ENCODE data around the gene PPP3R1. TPM values are rescaled to one million over a fixed set of nuclear protein-coding genes. Genes with fewer than 3 reads are reported as not detected.

Gene PPP3R1
- total and polyA plus RNA-seq, 4 donors, result 2.4 to 42.5 (median 18.3) TPM

DNA sequence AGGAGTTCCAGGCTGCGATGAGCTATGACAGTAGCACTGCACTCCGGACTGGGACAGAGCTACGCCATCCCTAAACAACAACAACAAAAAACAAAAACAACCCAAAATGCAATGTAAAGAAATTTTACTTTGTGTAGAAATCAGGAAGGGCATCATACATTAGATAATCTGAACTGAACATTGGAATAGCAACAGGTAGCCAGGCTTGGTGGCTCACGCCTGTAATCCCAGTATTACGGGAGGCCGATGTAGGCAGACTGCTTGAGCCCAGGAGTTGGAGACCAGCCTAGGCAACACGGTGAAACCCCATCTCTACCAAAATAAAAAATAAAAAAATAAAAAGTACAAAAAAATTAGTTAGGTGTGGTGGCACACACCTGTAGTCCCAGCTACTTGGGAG is 96.7 kb downstream of the PPP3R1 start (continued):
- TF ChIP-seq, protein P1, sequence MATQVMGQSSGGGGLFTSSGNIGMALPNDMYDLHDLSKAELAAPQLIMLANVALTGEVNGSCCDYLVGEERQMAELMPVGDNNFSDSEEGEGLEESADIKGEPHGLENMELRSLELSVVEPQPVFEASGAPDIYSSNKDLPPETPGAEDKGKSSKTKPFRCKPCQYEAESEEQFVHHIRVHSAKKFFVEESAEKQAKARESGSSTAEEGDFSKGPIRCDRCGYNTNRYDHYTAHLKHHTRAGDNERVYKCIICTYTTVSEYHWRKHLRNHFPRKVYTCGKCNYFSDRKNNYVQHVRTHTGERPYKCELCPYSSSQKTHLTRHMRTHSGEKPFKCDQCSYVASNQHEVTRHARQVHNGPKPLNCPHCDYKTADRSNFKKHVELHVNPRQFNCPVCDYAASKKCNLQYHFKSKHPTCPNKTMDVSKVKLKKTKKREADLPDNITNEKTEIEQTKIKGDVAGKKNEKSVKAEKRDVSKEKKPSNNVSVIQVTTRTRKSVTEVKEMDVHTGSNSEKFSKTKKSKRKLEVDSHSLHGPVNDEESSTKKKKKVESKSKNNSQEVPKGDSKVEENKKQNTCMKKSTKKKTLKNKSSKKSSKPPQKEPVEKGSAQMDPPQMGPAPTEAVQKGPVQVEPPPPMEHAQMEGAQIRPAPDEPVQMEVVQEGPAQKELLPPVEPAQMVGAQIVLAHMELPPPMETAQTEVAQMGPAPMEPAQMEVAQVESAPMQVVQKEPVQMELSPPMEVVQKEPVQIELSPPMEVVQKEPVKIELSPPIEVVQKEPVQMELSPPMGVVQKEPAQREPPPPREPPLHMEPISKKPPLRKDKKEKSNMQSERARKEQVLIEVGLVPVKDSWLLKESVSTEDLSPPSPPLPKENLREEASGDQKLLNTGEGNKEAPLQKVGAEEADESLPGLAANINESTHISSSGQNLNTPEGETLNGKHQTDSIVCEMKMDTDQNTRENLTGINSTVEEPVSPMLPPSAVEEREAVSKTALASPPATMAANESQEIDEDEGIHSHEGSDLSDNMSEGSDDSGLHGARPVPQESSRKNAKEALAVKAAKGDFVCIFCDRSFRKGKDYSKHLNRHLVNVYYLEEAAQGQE (IDR thresholded peaks at IDR 0.05), result no peak
- TF ChIP-seq RAD21 (IDR thresholded peaks at IDR 0.05), result no peak
- no peak for TF ChIP-seq EGR1 (IDR thresholded peaks at IDR 0.05; ENCODE audit: low read depth in 2 of 2)
- no peak for TF ChIP-seq SP1 (IDR thresholded peaks at IDR 0.05)

DNA sequence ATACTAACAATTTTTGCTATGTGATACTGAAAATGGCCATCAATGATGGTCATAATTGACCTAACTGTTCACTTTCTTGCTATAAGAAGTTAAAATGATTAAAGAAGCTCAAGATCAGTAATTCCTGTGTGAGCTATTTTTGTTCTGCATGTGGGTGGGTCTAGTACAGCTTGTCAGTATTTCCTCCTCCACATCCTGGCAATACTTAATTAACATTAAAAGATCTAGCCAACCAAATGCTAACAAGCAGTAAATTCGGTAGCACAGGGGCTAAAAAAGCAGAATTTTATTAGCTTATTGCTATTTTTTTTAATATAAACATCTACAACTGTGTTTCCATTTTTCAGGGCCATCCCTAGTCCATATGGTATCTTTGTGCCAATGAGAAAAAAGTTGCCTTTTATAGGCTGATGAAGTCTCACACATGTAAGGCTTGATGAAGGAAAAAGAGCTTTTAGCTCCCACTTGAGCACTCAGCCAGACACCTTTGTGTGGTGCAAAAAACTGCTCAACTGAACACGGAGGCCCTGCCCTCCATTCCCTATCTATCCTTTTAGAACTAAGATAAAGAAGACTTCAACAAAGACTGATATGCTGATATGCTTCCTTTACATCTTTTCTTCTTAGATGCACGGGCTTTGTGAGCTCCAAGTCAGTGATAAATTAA is 99.5 kb downstream of the PPP3R1 start:
- no peak for DNase-seq (ENCODE audit: low spot score)
- Histone ChIP-seq H3K27me3 (ENCODE audit: control insufficient read depth in 4 of 4, insufficient read depth in 4 of 4, low read length in 3 of 4) (no peaks in the 10 kb centered on the region), H3K27ac (ENCODE audit: low read depth in 1 of 2, low read length in 2 of 2) (no peak overlapping the region), H3K9ac (ENCODE audit: low read depth in 1 of 2, low read length in 2 of 2) (no peak overlapping the region), H3K4me1 (ENCODE audit: control insufficient read depth in 4 of 4, insufficient read depth in 4 of 4, low read length in 3 of 4) (peaks cover 4 to 15% (median 12%) of the 10 kb centered on the region in 4 donors), H3K4me3 (ENCODE audit: low read depth in 1 of 3, low read length in 3 of 3) (no peak overlapping the region), H3K36me3 (ENCODE audit: control insufficient read depth in 4 of 4, insufficient read depth in 3 of 4, low read depth in 1 of 4, low read length in 3 of 4) (peaks cover 0 to under 1% (median 0%) of the 10 kb centered on the region in 4 donors), H3K9me3 (ENCODE audit: control insufficient read depth in 4 of 4, low read length in 3 of 4) (no peaks in the 10 kb centered on the region)
- 69% methylated on average over 3 of the region's 3 CpGs for WGBS
- TF ChIP-seq, protein P2, sequence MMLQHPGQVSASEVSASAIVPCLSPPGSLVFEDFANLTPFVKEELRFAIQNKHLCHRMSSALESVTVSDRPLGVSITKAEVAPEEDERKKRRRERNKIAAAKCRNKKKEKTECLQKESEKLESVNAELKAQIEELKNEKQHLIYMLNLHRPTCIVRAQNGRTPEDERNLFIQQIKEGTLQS (IDR thresholded peaks at IDR 0.05), result no peak
- TF ChIP-seq JUND (IDR thresholded peaks at IDR 0.05) (no peak), RAD21 (IDR thresholded peaks at IDR 0.05) (no peak), GABPA (IDR thresholded peaks at IDR 0.05 in 1 of 2, conservative IDR thresholded peaks at IDR 0.05 in 1 of 2) (no peak), HNF4A (conservative IDR thresholded peaks at IDR 0.05) (no peak), TAF1 (conservative IDR thresholded peaks at IDR 0.05) (no peak)
- TF ChIP-seq, protein P1 (IDR thresholded peaks at IDR 0.05), result no peak

DNA sequence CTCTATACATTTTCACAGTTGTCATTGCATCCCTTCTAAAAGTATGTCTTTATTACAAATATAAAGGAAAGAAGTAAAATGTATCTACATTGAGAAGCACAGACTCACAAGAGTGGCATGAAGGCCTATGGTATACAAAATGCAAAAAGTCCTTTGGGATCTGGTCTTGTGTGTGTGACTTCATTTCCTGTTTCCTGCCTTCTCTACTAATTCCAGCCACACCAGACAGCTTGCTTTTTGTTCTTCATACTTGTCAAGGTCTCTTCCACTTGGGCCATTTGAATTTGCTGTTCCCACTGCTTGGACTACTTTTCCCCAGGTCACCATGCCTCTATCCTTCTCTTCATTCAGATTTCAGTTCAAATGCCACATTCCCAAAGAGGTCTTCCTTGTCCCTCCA is 101.3 kb downstream of the PPP3R1 start:
- H3K9ac ChIP-seq (ENCODE audit: low read depth in 1 of 2, low read length in 2 of 2), result no peak overlapping the region
- no peak overlapping the region for H3K27ac ChIP-seq (ENCODE audit: low read depth in 1 of 2, low read length in 2 of 2)
- peaks cover 2 to 6% (median 4%) of the 10 kb centered on the region in 4 donors for H3K4me1 ChIP-seq (ENCODE audit: control insufficient read depth in 4 of 4, insufficient read depth in 4 of 4, low read length in 3 of 4)
- no peaks in the 10 kb centered on the region for H3K9me3 ChIP-seq (ENCODE audit: control insufficient read depth in 4 of 4, low read length in 3 of 4)
- no peaks in the 10 kb centered on the region for H3K27me3 ChIP-seq (ENCODE audit: control insufficient read depth in 4 of 4, insufficient read depth in 4 of 4, low read length in 3 of 4)
- H3K4me3 ChIP-seq (ENCODE audit: low read depth in 1 of 3, low read length in 3 of 3), result no peak overlapping the region
- no peaks in the 10 kb centered on the region for H3K36me3 ChIP-seq (ENCODE audit: control insufficient read depth in 4 of 4, insufficient read depth in 3 of 4, low read depth in 1 of 4, low read length in 3 of 4)
- no peak for DNase-seq (ENCODE audit: low spot score)
- TF ChIP-seq NR2F2 (IDR thresholded peaks at IDR 0.05) (no peak), HNF4A (conservative IDR thresholded peaks at IDR 0.05) (no peak), EGR1 (IDR thresholded peaks at IDR 0.05; ENCODE audit: low read depth in 2 of 2) (no peak), SP1 (IDR thresholded peaks at IDR 0.05) (no peak), GABPA (IDR thresholded peaks at IDR 0.05 in 1 of 2, conservative IDR thresholded peaks at IDR 0.05 in 1 of 2) (no peak), FOXA2 (IDR thresholded peaks at IDR 0.05) (no peak), HNF4G (IDR thresholded peaks at IDR 0.05) (no peak), TAF1 (conservative IDR thresholded peaks at IDR 0.05) (no peak), RAD21 (IDR thresholded peaks at IDR 0.05) (no peak), FOXA1 (IDR thresholded peaks at IDR 0.05) (no peak)
- TF ChIP-seq, protein P3, sequence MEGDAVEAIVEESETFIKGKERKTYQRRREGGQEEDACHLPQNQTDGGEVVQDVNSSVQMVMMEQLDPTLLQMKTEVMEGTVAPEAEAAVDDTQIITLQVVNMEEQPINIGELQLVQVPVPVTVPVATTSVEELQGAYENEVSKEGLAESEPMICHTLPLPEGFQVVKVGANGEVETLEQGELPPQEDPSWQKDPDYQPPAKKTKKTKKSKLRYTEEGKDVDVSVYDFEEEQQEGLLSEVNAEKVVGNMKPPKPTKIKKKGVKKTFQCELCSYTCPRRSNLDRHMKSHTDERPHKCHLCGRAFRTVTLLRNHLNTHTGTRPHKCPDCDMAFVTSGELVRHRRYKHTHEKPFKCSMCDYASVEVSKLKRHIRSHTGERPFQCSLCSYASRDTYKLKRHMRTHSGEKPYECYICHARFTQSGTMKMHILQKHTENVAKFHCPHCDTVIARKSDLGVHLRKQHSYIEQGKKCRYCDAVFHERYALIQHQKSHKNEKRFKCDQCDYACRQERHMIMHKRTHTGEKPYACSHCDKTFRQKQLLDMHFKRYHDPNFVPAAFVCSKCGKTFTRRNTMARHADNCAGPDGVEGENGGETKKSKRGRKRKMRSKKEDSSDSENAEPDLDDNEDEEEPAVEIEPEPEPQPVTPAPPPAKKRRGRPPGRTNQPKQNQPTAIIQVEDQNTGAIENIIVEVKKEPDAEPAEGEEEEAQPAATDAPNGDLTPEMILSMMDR (IDR thresholded peaks at IDR 0.05; ENCODE audit: low read depth, low read length, missing input control), result no peak
- TF ChIP-seq, protein P4, sequence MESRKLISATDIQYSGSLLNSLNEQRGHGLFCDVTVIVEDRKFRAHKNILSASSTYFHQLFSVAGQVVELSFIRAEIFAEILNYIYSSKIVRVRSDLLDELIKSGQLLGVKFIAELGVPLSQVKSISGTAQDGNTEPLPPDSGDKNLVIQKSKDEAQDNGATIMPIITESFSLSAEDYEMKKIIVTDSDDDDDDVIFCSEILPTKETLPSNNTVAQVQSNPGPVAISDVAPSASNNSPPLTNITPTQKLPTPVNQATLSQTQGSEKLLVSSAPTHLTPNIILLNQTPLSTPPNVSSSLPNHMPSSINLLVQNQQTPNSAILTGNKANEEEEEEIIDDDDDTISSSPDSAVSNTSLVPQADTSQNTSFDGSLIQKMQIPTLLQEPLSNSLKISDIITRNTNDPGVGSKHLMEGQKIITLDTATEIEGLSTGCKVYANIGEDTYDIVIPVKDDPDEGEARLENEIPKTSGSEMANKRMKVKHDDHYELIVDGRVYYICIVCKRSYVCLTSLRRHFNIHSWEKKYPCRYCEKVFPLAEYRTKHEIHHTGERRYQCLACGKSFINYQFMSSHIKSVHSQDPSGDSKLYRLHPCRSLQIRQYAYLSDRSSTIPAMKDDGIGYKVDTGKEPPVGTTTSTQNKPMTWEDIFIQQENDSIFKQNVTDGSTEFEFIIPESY (IDR thresholded peaks at IDR 0.05), result no peak
